ENCODE results near the gene DSCAM. TPM values are rescaled to one million over a fixed set of nuclear protein-coding genes. Genes with fewer than 3 reads are reported as not detected.

DSCAM gene
- total and polyA plus RNA-seq, 10 of the 15 experiments (the other 5 are each of a cell fraction or from before 2014, with no cell fraction given): not detected

GRCh38 chr21:40625991-40626390 is 221.0 kb downstream of the DSCAM start:
- POLR2A ChIA-PET: no interaction called here
- BruUV-seq (replicated peaks): no TSS peak
- Histone ChIP-seq H4K20me1 (ENCODE audit: control insufficient read depth, insufficient read depth) (no peaks in the 10 kb centered on the region), H3K4me2 (ENCODE audit: control insufficient read depth, insufficient read depth) (no peak overlapping the region), H3K4me1 (ENCODE audit: control insufficient read depth, insufficient read depth, low read length) (no peaks in the 10 kb centered on the region), H3K79me2 (ENCODE audit: control insufficient read depth, insufficient read depth, low read length) (no peaks in the 10 kb centered on the region), H3K36me3 (ENCODE audit: control insufficient read depth in 2 of 2, insufficient read depth in 2 of 2, low read length in 1 of 2) (no peaks in the 10 kb centered on the region), H3K4me3 (no peak overlapping the region), H3K27me3 (replicated peaks in 1 of 2; ENCODE audit: control insufficient read depth in 2 of 2, insufficient read depth in 2 of 2, low read length in 1 of 2) (no peaks in the 10 kb centered on the region), H3K27ac (ENCODE audit: control insufficient read depth, insufficient read depth) (no peak overlapping the region), H3K9ac (ENCODE audit: control insufficient read depth, insufficient read depth, low read length) (no peak overlapping the region), H3K9me3 (replicated peaks; ENCODE audit: control insufficient read depth, insufficient read depth, low read length) (no peaks in the 10 kb centered on the region; the same call in 2 of the 3 replicates), H2AFZ (ENCODE audit: control insufficient read depth, low read depth, low read length) (no peak overlapping the region)
- DNase-seq (ENCODE audit: low read depth, low spot score) (no peak), FAIRE-seq (no peak), ATAC-seq (no peak)
- WGBS (ENCODE audit: insufficient coverage, insufficient replicate concordance, low lambda C conversion rate, missing lambda C conversion rate): 36% methylated on average over 3 of the region's 3 CpGs
- in situ Hi-C loops (cut with MboI): no loop called here
- RAD21 ChIA-PET (ENCODE audit: unreplicated experiment): no interaction called here
- TF ChIP-seq NBN (IDR thresholded peaks at IDR 0.05): no peak
- no peak for TF ChIP-seq SUZ12 (IDR thresholded peaks at IDR 0.05; ENCODE audit: unreplicated experiment)
- TF ChIP-seq JUND (IDR thresholded peaks at IDR 0.05; ENCODE audit: low read depth, low read length): no peak
- no peak for TF ChIP-seq SPI1 (IDR thresholded peaks at IDR 0.05; ENCODE audit: borderline replicate concordance, insufficient read depth, low read depth, low read length)
- no peak for TF ChIP-seq BCL11A (IDR thresholded peaks at IDR 0.05; ENCODE audit: low read depth, low read length)
- TF ChIP-seq CUX1 (IDR thresholded peaks at IDR 0.05; ENCODE audit: insufficient replicate concordance, low read depth, low read length): no peak
- TF ChIP-seq SUPT20H (IDR thresholded peaks at IDR 0.05; ENCODE audit: borderline replicate concordance, control insufficient read depth, low read depth, low read length): no peak
- no peak for TF ChIP-seq SREBF2 (IDR thresholded peaks at IDR 0.05; ENCODE audit: low read length)
- TF ChIP-seq ZNF207 (IDR thresholded peaks at IDR 0.05; ENCODE audit: borderline replicate concordance): no peak
- no peak for TF ChIP-seq YY1 (IDR thresholded peaks at IDR 0.05; ENCODE audit: low read depth, low read length)
- TF ChIP-seq, protein P1, sequence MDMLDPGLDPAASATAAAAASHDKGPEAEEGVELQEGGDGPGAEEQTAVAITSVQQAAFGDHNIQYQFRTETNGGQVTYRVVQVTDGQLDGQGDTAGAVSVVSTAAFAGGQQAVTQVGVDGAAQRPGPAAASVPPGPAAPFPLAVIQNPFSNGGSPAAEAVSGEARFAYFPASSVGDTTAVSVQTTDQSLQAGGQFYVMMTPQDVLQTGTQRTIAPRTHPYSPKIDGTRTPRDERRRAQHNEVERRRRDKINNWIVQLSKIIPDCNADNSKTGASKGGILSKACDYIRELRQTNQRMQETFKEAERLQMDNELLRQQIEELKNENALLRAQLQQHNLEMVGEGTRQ (IDR thresholded peaks at IDR 0.05; ENCODE audit: borderline replicate concordance, low read depth, low read length): no peak
- TF ChIP-seq RAD21 (IDR thresholded peaks at IDR 0.05; ENCODE audit: insufficient read depth, low read depth, low read length): no peak
- intact Hi-C loops (cut with micrococcal nuclease; ENCODE audit: unreplicated experiment): no loop called here
- CTCF ChIA-PET: no interaction called here
- SMC1A ChIA-PET (ENCODE audit: uncharacterized antibody, unreplicated experiment): no interaction called here

Data from GM12878 (cell line).